ENCODE results near the gene ACTL8. TPM values are rescaled to one million over a fixed set of nuclear protein-coding genes. Genes with fewer than 3 reads are reported as not detected.

ACTL8 gene
- total RNA-seq, 1 donor from 2014 or later = not detected

- DNase-seq (ENCODE audit: low spot score) = no peak
These were observed 44.5 kb downstream of the ACTL8 start for GRCh38 chr1:17799642-17800041.

- no peak for DNase-seq (ENCODE audit: low spot score)
These were observed 47.0 kb downstream of the ACTL8 start for GRCh38 chr1:17802164-17802563.

DNA sequence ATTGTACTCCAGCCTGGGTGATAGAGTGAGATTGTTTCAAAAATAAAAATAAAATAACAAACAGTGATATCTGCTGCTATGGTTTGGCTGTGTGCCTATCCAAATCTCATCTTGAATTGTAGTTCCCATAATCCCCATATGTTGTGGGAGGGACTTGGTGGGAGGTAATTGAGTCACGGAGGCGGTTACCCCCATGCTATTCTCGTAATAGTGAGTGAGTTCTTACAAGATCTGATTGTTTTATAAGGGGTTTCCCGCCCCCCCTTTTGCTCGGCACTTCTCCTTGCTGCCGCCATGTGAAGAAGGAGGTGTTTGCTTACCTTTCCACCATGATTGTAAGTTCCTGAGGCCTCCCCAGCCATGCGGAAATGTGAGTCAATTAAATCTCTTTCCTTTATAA lies 47.8 kb downstream of the ACTL8 start:
- no peak for DNase-seq (ENCODE audit: low spot score)

- no peak for DNase-seq (ENCODE audit: low spot score)
These were observed 50.9 kb downstream of the ACTL8 start for GRCh38 chr1:17805869-17806684.

DNA sequence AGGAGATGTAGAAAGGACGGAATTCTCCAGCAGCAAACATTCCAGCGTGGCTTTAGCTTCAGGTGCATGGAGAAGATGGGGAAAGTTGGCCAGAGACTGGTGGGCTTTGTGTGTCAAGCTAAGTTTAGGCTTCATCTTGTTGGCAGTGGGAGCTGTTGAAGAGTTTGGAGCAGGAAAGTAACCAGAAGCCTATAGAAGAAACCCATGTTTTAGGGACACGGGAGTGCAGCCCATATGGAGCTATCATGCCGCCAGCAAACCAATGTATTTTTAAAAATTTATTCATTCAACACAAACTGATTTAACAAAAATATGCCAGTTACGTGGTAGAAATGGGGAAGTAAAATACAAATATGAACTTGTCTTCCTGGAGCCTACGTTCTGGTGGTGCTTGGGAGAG lies 53.7 kb downstream of the ACTL8 start:
- DNase-seq (ENCODE audit: low spot score) = no peak

DNA sequence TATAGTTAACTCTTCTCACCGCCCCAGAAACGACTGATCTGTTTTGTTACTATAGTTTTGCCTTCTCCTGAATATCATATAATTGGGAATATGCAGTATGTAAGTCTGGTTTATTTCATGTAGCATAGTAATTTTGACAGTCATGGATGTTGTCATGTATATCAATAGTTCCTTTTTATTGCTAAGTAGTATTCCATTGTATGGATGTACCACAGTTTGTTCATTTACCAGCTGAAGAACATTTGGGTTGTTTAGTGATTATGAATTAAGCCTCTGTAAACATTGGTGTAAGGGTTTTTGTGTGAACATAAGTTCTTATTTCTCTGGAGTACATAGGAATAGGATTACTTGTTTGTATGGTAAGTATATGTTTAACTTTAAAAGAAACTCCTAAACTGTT lies 55.5 kb downstream of the ACTL8 start:
- no peak for DNase-seq (ENCODE audit: low spot score)

- peak; percentile 28 for DNase-seq (ENCODE audit: low spot score)
These were observed 61.4 kb downstream of the ACTL8 start for GRCh38 chr1:17816511-17816910.

GRCh38 chr1:17819129-17819802 lies 64.1 kb downstream of the ACTL8 start:
- peak; percentile 72 for DNase-seq (ENCODE audit: low spot score)

- DNase-seq (ENCODE audit: low spot score) = no peak
These were observed 65.1 kb downstream of the ACTL8 start for GRCh38 chr1:17820198-17820597.

DNA sequence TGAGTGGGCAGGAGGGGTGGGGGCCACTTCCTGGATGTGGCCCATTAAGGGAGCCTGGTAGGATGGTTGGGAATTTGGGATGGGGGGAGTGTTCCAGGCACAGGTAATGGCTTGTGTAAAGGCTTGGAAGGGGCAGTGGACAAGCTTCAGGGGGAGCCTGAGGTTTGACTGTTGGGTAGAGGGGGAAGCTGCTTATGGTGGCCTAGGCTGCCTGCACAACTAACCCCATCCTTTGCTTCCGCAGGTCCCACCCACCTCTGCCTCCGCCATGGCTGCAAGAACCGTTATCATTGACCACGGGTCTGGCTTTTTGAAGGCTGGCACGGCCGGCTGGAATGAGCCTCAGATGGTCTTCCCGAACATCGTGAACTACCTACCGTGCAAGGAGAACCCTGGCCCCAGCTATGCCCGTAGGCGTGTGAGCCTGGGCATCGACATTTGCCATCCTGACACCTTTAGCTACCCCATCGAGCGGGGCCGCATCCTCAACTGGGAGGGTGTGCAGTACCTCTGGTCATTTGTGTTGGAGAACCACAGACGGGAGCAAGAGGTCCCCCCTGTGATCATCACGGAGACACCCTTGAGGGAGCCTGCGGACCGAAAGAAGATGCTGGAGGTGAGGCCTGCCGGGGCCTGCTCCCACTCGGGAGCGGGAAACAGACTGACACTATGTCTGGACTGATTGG lies 67.8 kb downstream of the ACTL8 start:
- peak; percentile 55 for DNase-seq (ENCODE audit: low spot score)

DNA sequence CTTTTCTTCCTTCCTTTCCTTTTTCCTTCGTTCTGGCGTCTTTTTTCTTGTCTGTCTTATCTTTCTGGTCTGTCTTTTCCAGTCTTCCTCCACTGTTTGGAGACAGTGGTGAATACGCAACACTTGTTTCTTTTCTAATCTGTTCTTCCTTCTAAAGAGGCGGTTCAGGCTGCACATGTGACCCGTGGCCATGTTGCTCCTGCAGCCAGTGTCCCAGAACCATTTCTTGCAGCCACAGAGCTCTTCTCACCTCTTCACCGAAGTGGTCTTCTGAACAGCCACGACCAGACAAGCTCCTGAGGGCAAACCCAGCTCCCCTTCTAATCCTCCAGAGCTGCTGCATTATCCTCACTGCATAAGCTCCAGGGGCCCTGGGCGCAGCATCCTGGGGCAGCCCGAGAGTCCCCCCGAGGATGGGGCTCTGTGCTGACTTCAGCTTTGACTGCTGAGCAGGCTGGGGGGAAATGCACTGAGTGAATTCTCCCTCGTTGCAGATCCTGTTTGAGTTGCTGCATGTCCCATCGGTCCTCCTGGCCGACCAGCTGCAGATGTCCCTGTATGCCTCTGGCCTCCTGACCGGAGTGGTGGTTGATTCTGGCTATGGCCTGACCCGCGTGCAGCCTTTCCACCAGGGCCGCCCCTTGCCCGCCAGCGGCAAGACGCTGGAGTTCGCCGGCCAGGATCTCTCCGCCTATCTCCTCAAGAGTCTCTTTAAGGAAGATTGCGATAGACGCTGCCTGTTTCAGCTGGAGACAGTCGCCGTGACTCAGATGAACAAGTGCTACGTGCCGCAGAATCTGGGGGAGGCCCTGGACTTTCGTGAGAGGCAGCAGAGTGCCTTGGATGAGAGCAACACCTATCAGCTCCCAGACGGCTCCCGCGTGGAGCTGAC lies 70.4 kb downstream of the ACTL8 start:
- peak; percentile 82 for DNase-seq (ENCODE audit: low spot score)

DNA sequence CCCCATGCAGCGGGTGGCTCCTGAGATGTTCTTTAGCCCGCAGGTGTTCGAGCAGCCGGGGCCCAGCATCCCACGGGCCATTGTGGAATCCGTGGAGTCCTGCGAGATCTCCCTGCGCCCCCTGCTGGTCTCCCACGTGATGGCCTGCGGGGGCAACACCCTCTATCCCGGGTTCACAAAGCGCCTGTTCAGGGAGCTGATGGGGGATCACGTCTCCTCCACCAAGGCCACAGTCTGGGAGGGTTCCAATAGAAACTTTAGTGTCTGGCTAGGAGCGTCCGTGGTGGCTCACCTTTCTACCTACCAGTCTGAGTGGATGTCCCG lies 71.0 kb downstream of the ACTL8 start:
- DNase-seq (ENCODE audit: low spot score) = peak; percentile 87

DNA sequence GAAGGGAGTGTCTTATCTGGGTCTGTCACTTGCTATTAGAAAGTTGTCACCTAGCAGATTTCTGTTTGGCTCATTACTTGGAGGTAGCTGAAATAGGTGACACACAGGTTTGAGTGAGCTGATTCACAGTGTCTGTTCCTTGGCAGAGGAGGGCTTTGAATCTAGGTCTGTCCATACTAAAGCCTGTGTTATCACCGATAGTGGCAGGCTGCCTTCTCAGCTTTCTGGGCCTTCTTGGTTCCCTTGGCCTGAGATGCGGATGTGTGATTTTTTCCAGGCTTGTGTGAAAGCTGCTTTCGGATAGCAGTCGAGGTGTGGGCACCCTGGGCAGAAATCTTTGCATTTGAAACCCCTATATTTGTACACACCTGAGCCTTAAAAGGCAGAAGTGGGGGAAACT lies 73.9 kb downstream of the ACTL8 start:
- DNase-seq (ENCODE audit: low spot score) = peak; percentile 62

DNA sequence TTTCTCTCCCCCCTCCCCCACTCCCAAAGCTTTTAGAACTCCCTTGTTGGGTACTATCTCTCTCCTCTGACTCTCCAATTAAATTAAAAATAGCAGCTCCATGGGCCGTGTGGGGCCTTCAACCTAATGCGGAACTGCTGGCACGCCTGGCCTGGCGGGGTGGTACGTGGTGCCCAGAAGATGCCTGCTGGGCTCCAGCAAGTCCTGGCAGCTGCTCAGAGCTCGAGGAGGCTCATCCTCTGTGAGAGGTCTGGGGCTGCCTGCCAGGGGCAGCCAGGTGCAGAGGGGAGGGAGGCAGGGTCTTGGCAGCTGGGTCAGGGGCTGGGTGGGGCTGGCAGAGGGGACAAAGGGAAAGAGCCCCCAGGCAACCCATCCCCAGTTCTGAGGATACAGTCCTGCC lies 74.4 kb downstream of the ACTL8 start:
- DNase-seq (ENCODE audit: low spot score) = peak; percentile 37

DNA sequence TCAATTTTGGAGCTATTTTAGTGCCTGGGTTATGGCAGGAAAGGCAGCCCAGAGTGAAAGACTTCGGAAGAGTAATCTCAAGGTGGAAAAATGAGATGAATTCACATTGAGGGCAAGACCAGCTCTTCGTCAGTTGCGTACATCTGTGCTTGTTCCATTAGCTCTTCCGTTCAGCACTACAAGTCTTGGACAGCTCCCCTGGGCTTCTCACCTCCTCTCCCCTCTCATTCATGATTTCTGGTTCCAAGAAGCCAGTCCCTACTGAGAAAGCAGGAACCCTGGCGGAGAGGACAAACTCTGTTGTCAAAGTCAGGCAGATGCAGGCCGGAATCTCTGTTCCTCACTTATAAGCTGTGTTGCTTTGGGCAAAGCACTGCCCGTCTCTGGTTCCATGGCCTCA lies 76.5 kb downstream of the ACTL8 start:
- peak; percentile 11 for DNase-seq (ENCODE audit: low spot score)

DNA sequence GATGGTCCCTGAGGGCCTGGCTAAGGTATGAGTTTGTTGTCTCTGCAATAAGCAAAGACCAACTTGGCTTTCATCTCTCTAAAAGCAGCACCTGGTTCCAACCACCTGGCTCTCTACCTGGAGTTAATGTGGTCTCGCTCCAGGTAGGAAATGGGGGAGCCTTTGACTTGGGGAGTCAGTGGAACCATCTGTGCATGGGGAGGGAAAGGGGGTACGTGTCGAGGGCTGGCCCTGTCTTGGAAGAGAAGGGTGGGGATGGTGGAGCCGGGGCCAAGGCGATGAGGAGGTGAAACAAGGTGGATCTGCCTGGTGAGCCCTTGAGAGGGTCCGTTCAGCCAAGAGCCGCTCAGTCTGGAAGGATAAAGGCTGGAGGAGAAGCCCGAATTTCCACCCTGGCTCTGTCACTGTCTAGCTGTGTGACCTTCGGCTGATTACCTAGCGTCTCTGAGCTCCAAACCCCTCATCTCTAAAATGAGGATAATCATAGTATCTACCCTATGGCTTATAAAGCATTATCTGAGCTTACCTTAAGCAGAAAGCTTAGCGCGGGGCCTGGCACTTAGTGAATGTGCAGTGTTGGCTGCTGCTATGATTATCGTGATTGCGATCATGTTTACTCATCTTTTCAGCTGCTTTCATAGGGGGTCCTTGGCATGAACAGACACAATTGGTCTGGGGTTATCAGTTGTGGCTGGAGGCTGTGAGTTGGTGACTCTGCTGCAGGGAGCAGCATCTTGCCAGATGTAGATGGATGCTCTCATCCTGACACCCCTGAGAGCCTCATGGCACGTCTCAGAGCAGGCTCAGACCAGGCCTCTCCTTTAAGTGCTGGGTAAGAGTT lies 78.7 kb downstream of the ACTL8 start:
- DNase-seq (ENCODE audit: low spot score) = peak; percentile 60

GRCh38 chr1:17834561-17835100 lies 79.5 kb downstream of the ACTL8 start:
- DNase-seq (ENCODE audit: low spot score) = peak; percentile 49

- DNase-seq (ENCODE audit: low spot score) = no peak
These were observed 82.3 kb downstream of the ACTL8 start for GRCh38 chr1:17837233-17838030.

GRCh38 chr1:17839641-17840196 lies 84.6 kb downstream of the ACTL8 start:
- DNase-seq (ENCODE audit: low spot score) = no peak
